Esophagus muscularis mucosa (tissue), 4 donors: ENCODE data around the gene TMEM247. TPM values are rescaled to one million over a fixed set of nuclear protein-coding genes. Genes with fewer than 3 reads are reported as not detected.

Experiments used
- DNase-seq: peaks from one replicate; pipeline ENCODE4 v3.0.0-alpha.2; 2017; ENCODE audit errors: extremely low spot score
- H3K27ac ChIP-seq, 4 donors: fragments of 200-600 bp; sonication (generic); replicated peaks in 1 of 4; 1 replicate in 3 of 4; 2 replicates in 1 of 4; pipeline ENCODE4 v1.5.1; 2016 to 2019; ENCODE audit warnings: mild to moderate bottlenecking in 1 of 4
- H3K27me3 ChIP-seq, 4 donors: fragments of 200-600 bp; sonication (generic); one replicate each; pipeline versions ENCODE4 v1.5.1 to v1.6.0; 2016 to 2019
- H3K36me3 ChIP-seq, 4 donors: fragments of 200-600 bp; sonication (generic); one replicate each; pipeline ENCODE4 v1.5.1; 2016 to 2019
- H3K4me1 ChIP-seq, 4 donors: fragments of 200-600 bp; sonication (generic); one replicate each; pipeline ENCODE4 v1.5.1; 2016 to 2019
- H3K4me3 ChIP-seq, 4 donors: fragments of 200-600 bp; sonication (generic); 1 replicate in 2 of 4; 2 replicates in 2 of 4; pipeline ENCODE4 v1.5.1; 2016 to 2019; ENCODE audit warnings: mild to moderate bottlenecking in 4 of 4, moderate library complexity in 1 of 4
- H3K9me3 ChIP-seq, 4 donors: fragments of 200-600 bp; sonication (generic); 1 replicate in 3 of 4; 2 replicates in 1 of 4; pipeline ENCODE4 v1.5.1; 2016 to 2019
- EP300 ChIP-seq: sonication (generic); formaldehyde crosslinking; IDR thresholded peaks from one replicate; pipeline ENCODE4 v1.6.1; 2017; ENCODE audit warnings: antibody characterized with exemption
- POLR2A ChIP-seq: fragments of 450-650 bp; IDR thresholded peaks from one replicate; pipeline ENCODE4 v1.6.1; 2017; ENCODE audit warnings: antibody characterized with exemption, moderate library complexity, mild to moderate bottlenecking, low read depth
- POLR2AphosphoS5 ChIP-seq, 2 donors: sonication (generic); formaldehyde crosslinking; IDR thresholded peaks; one replicate each; pipeline ENCODE4 v1.6.1; 2017; ENCODE audit warnings: antibody characterized with exemption in 2 of 2
- WGBS: methylation state at CpG from one replicate; pipeline ENCODE4 v1.1.5; 2018; 5-methylcytosine and 5-hydroxymethylcytosine counted together
- intact Hi-C: fragments of 100-400 bp; cut with DNase I; formaldehyde crosslinking; loops from one replicate; pipeline ENCODE4 v1.15.1; 2023
- total RNA-seq, 4 donors: library from RNA; depleted of rRNA; stranded (reverse); fragments of >200 nt; gene quantifications; one replicate each; pipeline versions ENCODE4 v1.1.0 to v1.2.1, GENCODE V29; 2016
- TF ChIP-seq, protein P1 (sequence below), 3 experiments: fragments of 200-600 bp in 2 of 3; fragments of 450-650 bp in 1 of 3; sonication (generic) in 2 of 3; IDR thresholded peaks; one replicate each; pipeline ENCODE4 v1.5.1; 2017 to 2019; ENCODE audit warnings: antibody characterized with exemption in 3 of 3, mild to moderate bottlenecking in 2 of 3, moderate library complexity in 1 of 3

TMEM247 gene
- total RNA-seq, 4 donors from 2014 or later = not detected

DNA sequence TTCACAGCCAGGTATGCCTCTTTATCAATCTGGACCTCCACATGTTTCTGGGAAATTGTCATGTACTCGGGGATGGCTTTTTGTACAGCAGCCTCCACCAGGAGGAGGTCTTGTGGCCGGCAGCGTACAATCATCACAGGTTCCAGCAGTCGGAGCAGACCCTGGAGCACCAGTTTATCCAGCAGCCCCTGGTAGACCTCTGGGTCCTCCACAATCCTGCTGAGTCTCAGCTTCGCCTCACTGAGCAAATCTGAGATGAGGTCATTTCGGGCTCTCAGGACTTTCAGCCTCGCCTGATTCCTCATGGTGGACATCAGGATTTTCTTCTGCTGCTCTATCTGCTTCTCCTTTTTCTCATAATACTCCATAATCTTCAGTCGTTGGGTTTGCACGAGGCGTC lies 32.8 kb downstream of the TMEM247 start:
- intact Hi-C loops = no loop called here
- H3K4me1 ChIP-seq = no peaks in the 10 kb centered on the region
- 95% methylated on average over 10 of the region's 10 CpGs for WGBS
- TF ChIP-seq EP300 = no peak
- no peaks in the 10 kb centered on the region for H3K36me3 ChIP-seq
- H3K27me3 ChIP-seq = no peaks in the 10 kb centered on the region
- peaks cover 0 to 12% (median 9%) of the 10 kb centered on the region in 4 donors for H3K9me3 ChIP-seq
- DNase-seq = no peak
- no peak overlapping the region for H3K4me3 ChIP-seq
- H3K27ac ChIP-seq = no peak overlapping the region

DNA sequence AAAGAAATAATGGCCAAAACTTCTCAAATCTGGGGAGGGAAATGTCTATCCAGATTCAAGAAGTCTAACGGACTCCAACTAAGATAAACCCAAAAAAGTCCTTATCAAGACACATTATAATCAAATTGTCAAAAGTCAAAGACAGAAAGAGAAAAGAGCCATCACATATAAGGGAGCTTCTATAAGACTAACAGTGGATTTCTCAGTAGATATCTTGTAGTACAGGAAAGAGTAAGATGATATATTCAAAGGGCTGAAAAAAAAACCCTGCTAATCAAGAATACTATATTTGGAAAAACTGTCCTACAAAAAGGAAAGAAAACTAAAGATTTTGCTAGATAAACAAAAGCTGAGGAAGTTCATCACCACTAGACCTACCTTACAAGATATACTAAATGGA lies 35.4 kb downstream of the TMEM247 start:
- intact Hi-C loops = no loop called here
- WGBS = 89% methylated on average over 1 of the region's 1 CpG
- no peak for DNase-seq
- peaks cover 0 to under 1% (median 0%) of the 10 kb centered on the region in 4 donors for H3K4me1 ChIP-seq
- TF ChIP-seq, protein P1, sequence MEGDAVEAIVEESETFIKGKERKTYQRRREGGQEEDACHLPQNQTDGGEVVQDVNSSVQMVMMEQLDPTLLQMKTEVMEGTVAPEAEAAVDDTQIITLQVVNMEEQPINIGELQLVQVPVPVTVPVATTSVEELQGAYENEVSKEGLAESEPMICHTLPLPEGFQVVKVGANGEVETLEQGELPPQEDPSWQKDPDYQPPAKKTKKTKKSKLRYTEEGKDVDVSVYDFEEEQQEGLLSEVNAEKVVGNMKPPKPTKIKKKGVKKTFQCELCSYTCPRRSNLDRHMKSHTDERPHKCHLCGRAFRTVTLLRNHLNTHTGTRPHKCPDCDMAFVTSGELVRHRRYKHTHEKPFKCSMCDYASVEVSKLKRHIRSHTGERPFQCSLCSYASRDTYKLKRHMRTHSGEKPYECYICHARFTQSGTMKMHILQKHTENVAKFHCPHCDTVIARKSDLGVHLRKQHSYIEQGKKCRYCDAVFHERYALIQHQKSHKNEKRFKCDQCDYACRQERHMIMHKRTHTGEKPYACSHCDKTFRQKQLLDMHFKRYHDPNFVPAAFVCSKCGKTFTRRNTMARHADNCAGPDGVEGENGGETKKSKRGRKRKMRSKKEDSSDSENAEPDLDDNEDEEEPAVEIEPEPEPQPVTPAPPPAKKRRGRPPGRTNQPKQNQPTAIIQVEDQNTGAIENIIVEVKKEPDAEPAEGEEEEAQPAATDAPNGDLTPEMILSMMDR (IDR thresholded peaks at IDR 0.05) = no peak
- TF ChIP-seq POLR2A (no peak), POLR2AphosphoS5 (IDR thresholded peaks at IDR 0.05) (no peak), EP300 (no peak)
- H3K27me3 ChIP-seq = no peaks in the 10 kb centered on the region
- peaks cover 0 to 12% (median 9%) of the 10 kb centered on the region in 4 donors for H3K9me3 ChIP-seq
- no peak overlapping the region for H3K4me3 ChIP-seq
- H3K27ac ChIP-seq = no peak overlapping the region
- no peaks in the 10 kb centered on the region for H3K36me3 ChIP-seq

DNA sequence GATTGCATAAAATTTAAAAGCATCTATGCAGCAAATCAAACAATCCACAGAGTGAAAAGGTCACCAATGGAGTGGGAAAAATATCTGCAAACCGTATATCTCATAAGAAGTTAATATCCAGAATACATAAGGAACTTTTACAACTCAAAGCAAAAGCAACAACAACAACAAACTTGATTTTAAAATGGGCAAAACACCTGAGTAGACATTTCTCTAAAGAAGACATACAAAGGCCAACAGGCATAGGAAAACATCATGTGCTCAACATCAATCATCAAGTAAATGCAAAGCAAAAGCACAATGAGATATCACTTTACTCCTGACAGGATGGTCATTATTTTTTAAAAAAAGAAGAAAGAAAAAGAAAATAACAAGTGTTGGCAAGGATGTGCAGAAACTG lies 38.1 kb downstream of the TMEM247 start:
- no peak for DNase-seq
- TF ChIP-seq, protein P1 (IDR thresholded peaks at IDR 0.05) = no peak
- no peak for TF ChIP-seq POLR2AphosphoS5 (IDR thresholded peaks at IDR 0.05)
- no peak for TF ChIP-seq EP300
- TF ChIP-seq POLR2A = no peak
- no peaks in the 10 kb centered on the region for H3K27me3 ChIP-seq
- intact Hi-C loops = no loop called here
- peaks cover 8 to 23% (median 14%) of the 10 kb centered on the region in 4 donors for H3K4me1 ChIP-seq
- H3K4me3 ChIP-seq = no peak overlapping the region
- no peaks in the 10 kb centered on the region for H3K36me3 ChIP-seq
- WGBS = 84% methylated on average over 1 of the region's 1 CpG
- peaks cover 0 to 12% (median 9%) of the 10 kb centered on the region in 4 donors for H3K9me3 ChIP-seq
- H3K27ac ChIP-seq = no peak overlapping the region

DNA sequence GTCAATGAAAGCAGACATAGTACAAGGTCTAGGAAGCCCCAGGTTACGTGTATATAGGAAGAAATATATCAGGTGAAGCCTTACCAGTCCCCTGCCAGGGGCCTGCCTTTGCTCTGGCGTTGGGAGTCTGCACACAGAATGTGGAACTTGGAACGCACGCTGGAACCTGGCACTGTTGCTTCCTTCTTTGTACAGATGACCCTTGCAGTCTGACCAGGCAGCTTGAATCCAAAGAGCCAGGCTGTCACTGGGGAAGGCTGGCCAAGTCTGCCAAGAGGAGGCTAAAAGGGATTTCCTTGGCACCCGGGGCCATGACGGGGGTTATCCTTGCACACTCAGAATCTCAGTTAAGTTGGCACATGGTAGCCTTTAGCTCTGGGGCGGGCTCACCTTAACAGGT lies 39.5 kb downstream of the TMEM247 start:
- 80% methylated on average over 3 of the region's 7 CpGs for WGBS
- TF ChIP-seq, protein P1 (IDR thresholded peaks at IDR 0.05) = no peak
- TF ChIP-seq POLR2A = no peak
- no peak for TF ChIP-seq POLR2AphosphoS5 (IDR thresholded peaks at IDR 0.05)
- no peak for TF ChIP-seq EP300
- Histone ChIP-seq H3K27me3 (no peaks in the 10 kb centered on the region), H3K36me3 (no peaks in the 10 kb centered on the region), H3K9me3 (peaks cover 0 to 12% (median 9%) of the 10 kb centered on the region in 4 donors), H3K4me3 (no peak overlapping the region), H3K27ac (no peak overlapping the region), H3K4me1 (peaks cover 8 to 23% (median 14%) of the 10 kb centered on the region in 4 donors)
- intact Hi-C loops = no loop called here
- DNase-seq = peak; percentile 91

DNA sequence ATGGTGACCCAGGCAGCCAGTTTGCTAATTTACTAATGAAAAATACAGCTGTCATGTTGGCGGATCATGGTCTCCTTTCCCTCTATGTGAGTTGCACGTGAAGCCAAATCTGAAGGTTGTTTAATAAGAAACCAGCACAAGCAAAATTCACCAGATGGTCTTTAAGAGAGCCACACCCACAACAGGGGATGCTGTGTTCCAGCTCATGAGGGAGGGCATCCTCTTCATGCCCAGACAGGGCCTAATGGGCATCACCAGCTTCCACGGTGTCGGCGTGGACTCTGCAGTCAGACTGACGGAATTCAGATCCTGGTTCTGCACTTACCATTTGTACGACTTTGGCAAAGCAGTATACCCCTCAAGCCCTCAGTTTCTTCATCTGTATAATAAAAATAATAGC lies 39.9 kb downstream of the TMEM247 start:
- intact Hi-C loops = no loop called here
- no peaks in the 10 kb centered on the region for H3K27me3 ChIP-seq
- no peak overlapping the region for H3K27ac ChIP-seq
- H3K4me3 ChIP-seq = no peak overlapping the region
- H3K4me1 ChIP-seq = peaks cover 8 to 23% (median 14%) of the 10 kb centered on the region in 4 donors
- TF ChIP-seq POLR2A (no peak), POLR2AphosphoS5 (IDR thresholded peaks at IDR 0.05) (no peak), EP300 (no peak)
- TF ChIP-seq, protein P1 (IDR thresholded peaks at IDR 0.05) = no peak
- DNase-seq = no peak
- H3K36me3 ChIP-seq = no peaks in the 10 kb centered on the region
- 88% methylated on average over 5 of the region's 7 CpGs for WGBS
- H3K9me3 ChIP-seq = peaks cover 0 to 12% (median 9%) of the 10 kb centered on the region in 4 donors
